NK-92 (cell line): Measurements from ENCODE around the gene HOXA3.

Experiments used
- DNase-seq: peaks from one replicate; lab custom pipeline; 2025; ENCODE audit not compliant: unreplicated experiment; lab: John Stamatoyannopoulos, UW

The HOXA3 gene

GRCh38 chr7:27145914-27146412, 6.4 kb downstream of the HOXA3 start:
- DNase-seq = no peak

DNA sequence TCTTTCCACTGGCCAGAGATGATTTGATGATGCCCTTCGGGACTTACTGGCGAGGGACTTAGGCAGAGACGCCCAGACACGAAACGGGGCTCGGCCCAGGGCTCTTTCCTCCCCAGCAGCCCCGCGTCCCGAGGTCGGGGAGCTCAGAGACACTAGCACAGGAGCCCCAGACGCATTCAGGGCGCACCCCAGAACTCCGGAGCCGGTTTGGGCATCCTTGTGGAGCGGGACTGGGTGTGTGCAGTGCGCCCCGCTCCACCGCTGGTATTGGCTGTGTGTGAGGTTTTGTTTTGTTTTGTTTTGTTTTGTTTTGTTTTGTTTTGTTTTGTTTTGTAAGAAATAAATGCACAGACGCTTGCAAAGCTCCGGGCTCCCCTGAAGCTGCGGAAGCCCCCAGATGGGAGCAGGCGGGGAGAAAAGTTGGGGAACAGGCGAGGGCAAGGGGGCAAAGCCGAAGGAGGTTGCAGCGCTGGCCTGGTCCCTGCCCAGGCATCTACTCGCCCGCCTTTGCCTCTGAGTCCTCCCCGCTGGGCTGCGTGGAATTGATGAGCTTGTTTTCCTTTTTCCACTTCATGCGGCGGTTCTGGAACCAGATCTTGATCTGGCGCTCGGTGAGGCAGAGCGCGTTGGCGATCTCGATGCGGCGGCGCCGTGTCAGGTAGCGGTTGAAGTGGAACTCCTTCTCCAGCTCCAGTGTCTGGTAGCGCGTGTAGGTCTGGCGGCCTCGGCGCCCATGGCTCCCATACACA, 7.0 kb downstream of the HOXA3 start:
- DNase-seq = no peak

GRCh38 chr7:27144781-27145164, 7.6 kb downstream of the HOXA3 start:
- DNase-seq = no peak

DNA sequence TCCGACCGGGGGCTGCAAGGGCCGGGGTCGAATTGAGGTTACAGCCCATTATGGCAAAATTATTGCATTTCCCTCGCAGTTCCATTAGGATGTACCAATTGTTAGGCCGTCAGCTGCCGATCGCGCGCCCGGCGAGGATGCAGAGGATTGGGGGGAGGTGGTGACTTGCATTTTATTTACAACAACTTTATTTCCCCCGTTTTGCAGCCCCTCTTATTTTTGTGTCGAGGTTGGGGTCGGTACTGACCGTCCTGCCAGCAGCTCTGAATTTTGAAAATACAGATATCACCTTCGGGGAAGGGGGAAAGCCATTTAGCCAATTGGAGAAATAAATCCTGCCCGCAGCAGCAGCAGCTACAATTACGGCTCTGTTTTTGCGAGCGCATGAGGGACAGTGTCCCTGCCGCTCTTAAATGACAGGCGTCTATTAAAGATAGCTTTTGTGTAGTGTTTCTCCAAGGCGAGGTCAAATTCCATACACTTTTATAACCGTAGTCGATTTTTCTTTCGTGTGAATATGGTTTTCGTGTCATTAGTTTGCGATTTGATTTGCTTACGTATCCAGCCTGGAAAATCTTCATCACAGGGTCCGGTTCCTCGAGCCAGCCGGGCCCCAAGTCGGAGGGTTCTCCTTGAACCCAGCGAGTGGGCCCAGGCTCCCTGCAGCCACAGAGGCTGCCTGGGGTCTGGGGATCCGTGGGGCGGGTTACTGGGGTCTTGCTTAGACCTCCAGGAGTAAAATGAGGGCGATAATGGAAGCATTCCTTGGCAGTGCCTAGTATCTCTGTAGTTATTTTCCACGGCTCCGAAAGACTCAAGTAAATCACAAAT, 8.2 kb downstream of the HOXA3 start:
- DNase-seq = no peak

DNA sequence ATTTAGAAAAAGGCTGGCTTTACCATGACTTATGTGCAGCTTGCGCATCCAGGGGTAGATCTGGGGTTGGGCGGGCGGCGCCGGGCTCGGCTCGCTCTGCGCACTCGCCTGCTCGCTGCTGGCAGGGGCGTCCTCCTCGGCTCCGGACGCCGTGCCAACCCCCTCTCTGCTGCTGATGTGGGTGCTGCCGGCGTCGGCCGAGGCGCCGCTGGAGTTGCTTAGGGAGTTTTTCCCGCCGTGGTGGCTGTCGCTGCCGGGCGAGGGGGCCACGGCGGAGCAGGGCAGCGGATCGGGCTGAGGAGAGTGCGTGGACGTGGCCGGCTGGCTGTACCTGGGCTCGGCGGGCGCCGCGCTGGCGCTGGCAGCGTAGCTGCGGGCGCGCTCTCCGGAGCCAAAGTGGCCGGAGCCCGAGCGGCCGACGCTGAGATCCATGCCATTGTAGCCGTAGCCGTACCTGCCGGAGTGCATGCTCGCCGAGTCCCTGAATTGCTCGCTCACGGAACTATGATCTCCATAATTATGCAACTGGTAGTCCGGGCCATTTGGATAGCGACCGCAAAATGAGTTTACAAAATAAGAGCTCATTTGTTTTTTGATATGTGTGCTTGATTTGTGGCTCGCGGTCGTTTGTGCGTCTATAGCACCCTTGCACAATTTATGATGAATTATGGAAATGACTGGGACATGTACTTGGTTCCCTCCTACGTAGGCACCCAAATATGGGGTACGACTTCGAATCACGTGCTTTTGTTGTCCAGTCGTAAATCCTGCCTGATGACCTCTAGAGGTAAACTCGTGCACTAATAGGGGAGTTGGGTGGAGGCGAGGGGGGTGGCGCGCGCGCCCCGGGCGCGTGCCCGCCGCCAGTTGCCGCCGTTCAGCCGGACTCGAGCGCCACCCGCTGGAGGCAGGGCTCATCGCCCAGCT, 9.1 kb downstream of the HOXA3 start, which contains the start of gene HOXA5:
HOXA5 (minus strand) TSS at position 659 of the 927 bp plus-strand sequence; CDS start at position 585, 74 bp downstream.
- no peak for DNase-seq

DNA sequence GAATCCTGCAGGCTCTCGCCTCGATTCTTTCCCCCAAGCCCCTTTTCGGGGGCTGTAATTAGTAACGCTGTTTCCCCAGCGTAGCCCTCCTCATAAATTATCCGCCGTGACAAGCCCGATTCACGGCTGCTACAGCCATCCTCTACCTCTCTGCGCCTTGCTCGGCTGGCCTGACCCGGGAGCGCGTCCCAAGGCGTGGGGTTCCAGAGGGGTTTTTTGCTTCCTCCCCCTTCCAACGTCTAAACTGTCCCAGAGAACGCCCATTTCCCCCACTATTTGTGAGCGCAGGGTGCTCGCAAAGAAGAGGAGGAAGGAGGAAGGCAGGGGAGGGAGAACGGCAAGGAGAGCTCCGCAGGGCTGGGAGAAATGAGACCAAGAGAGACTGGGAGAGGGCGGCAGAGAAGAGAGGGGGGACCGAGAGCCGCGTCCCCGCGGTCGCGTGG, 9.8 kb downstream of the HOXA3 start:
- no peak for DNase-seq

DNA sequence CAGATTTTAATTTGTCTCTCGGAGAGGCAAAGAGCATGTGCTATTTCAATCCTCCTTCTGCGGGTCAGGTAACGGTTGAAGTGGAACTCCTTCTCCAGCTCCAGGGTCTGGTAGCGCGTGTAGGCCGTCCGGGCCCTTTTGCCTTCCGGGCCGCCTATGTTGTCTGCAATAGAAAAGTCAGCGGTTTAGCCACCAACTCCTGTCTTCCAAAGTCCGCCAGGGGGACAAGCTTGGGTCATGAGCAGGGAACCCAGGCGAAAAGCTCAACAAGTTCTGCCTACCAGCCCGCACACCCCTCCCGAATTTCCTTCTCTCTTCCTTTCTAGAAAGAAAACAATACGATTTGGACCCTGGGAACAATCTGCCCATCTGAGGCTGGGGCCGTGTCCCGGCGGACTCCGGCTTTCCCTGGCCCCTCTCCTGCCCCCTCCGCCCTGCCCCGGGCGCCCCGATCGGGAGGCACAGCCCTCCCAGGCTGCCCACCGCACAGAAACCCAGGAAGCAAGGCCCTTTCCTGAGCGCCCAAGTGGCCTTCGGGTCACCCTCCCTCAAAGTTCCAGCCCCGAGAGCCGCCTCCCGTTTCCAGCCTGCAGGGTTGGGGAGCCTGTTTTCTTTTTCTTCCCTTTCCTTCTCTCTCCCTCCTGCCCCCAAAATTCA, 10.3 kb downstream of the HOXA3 start:
- no peak for DNase-seq

DNA sequence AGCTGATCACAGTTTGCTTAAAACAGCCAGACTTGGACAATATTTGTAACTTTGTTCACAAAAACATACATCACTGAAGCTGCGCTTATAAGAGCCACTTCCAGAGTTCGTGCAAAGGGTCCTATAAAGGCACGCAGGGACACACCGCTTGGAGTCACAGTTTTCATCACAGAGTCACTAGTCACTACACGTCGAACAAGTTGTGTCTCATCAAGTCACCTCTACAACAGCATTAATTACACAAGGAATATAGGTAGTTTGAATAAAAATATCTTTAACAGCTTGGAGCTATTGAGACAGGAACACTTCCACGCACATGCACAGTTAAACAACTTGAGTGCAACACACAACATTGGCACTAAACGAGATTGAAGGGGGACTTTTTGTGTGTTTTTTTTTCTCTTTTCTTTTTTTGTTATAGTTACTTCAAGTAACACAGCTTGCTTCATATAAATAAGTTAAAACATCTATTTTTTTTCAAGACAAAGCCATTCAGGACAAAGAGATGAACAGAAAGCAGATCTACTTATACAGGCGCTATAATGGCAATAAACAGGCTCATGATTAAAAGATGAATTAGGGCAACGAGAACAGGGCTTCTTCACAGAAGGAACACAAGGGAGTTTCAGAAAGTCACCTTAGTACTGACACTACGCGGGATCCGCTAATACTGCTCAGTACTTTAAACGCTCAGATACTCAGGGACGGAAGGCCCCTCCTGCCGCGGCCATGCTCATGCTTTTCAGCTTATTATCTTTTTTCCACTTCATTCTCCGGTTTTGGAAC, 11.1 kb downstream of the HOXA3 start:
- no peak for DNase-seq

DNA sequence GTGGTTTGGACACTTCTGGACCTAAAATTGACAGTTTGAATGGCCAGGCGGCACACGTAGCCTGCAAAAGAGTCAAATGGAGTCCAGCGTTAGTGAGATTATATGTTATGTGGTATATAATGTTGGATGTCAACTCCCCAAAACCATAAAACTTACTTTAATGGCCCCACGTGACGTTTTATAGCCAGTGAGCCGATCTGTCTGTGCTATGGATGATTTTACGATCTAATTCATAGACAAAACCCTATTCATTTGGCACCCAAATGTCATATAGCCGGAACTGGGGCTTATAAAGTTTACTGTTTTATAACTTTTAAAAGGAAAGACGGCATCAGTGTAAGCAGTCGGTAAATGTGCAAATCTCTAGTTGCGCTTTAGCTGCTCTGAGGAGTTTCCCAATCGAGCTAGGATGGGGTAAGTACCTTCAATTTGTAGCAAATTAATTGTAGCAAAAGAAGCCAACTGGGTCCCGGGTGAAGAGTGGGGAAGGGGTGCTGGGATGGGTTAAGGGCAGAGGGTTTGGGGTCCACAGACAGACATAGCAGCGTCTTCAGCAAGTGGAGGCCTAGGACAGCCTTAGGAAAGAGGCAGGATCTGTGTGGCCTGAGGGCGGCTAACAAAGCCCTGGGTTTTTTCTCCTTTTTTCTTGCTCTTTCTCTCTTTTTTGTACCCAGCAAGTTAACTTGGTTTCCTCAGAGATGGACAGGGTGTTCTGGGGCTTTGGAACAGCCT, 12.1 kb downstream of the HOXA3 start:
- no peak for DNase-seq

DNA sequence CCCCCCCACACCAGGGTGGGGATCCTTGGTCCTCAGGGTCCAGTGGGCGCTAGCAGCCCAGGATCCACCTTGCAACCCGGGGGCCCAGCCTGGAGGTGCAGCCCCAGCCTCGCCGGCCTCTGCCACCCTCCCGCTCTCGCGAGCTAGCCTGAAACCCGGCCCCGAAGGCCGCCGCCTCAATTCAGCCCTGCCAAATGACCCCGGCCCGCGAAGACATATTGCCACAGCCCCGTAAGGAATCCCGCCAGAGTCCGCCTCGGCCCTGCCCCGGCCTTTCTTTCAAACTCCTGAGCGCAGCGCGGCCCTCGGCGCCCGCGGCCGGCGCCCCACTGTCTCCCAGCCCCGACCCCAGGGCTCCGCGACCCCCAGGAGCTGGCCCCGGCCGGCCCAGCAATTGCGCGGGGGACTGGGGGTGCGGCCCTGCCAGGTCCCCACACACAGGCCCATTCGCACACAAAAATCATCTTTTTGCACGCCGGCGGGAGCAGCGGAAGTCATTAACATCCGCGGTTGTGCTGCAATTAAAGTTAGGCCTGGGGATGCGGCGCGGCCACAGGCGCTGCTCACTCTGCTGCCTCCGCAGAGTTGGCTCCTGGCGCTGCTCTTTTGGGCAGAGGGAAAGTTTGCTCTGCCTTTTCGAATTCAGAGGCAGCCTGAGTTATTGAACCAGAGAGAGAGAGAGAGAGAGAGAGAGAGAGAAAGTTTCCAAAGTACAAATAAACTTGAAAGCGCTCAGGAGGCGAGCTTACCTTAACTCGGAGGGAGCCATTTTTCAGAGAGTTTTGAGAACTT, 12.9 kb downstream of the HOXA3 start:
- no peak for DNase-seq

DNA sequence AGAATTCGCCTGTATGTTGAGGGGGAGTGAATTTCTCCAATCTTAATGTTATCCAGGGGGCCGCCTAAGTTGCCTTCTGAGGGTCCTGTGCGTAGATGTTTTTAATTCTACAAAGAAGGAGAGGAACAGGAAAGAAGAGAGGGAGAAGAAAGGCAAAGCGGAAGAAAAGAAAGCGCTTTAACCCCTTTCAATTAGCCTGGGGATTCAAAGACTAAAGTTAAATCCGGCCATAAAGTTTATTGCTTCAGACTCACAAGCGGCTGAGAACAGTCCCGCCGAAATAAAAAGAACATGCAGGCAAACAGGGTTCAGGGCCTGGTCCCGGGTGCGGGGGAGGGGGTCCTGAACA, 13.4 kb downstream of the HOXA3 start:
- no peak for DNase-seq

- DNase-seq = no peak
Measured at GRCh38 chr7:27138472-27138871, 13.9 kb downstream of the HOXA3 start.

GRCh38 chr7:27137640-27138315, 14.6 kb downstream of the HOXA3 start:
- DNase-seq = no peak

- DNase-seq = no peak
Measured at GRCh38 chr7:27134392-27134791, 18.0 kb downstream of the HOXA3 start.

DNA sequence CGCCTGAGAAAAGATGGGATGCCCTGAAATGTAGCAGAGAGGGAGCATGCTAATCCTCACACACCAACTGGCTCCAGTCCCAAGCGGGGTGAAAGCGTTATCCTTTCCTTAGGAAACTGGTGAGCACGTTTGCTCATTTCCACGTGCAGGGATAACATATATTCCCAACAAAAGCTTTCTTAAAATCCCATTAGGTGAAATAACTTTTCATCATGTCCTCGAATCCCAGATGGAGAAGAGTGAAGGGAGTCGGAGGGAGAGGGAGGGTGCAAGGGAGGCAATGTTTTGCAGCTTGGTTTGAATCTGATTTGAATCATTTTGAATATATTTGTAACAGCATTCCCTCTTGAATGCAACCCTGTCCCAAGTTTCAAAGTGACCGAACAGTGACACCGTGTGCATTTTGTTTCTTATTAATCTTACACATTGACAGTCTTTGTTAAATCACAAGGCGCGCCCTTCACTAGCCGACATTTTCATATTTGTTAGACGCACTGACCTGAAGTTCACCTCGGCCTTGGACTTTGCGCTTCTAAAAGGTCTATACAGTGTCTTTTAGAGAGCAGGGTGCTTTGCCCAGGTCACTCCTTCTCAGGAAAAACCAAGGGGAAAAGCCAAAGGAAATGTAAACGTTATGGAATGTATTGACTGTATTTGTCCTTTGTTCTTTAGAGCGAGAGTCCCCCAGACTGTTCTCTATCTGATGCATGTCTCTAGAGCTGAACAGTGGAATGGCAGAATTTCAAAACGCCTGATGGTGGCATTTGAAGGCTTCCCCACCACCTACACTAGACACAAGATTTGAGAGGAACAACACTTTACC, 18.8 kb downstream of the HOXA3 start:
- DNase-seq = no peak

DNA sequence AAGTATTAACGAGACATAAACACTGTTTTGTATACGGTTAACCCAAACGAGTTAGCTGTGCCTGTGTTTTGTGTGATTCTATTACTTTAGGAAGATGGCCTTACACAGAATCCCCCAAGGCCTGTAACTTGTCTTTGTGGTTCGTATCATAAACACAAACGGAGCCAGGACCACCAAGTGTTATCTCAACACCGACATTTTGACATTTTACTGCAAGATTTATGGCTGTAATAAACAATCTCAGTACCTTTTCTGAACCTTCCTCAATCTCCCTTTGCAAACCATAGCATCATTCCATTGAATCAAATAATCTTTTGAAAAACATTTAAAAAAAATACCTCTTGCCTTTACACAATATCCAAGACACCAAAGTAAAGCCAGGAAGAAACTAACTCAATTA, 19.4 kb downstream of the HOXA3 start:
- DNase-seq = no peak

GRCh38 chr7:27132214-27132613, 20.2 kb downstream of the HOXA3 start:
- DNase-seq = no peak
